Measurements from ENCODE around the gene PPP1R13B. TPM values are rescaled to one million over a fixed set of nuclear protein-coding genes. Genes with fewer than 3 reads are reported as not detected.

The PPP1R13B gene
- polyA plus RNA-seq, 1 donor (not counting 4 experiments of a cell fraction or from before 2014, with no cell fraction given): 7.7 TPM

DNA sequence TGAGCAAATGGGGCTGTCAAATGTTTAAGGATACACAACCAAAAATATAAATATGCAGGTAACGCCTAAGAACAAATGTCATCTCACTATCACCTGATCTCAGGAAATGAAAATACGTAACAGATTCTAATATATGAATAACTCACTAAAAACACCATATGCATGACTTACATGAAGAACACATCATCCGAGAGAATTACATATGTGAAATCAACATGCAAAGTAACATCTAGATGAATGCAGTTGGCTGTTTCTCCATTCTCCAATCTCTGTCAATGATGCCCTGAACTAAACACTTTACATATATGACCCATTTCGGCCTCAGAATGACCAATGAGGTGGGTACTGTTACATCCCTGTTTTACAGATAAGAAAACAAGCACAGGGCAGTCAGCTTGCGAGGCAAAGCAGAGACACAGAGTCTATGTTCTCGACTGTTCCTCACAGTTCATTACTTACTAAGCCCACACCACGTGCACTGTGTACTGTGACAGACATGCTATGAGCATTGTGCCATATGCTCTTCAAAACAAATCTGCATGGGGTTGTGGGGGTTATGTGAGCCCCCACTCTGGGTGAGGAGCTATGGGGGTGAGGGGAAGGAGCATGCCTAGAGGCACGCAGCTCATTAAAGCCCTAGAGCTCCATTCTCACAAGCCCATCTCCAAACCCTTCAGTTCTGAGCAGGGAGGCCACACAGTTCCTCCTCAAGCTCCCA, 89.2 kb downstream of the PPP1R13B start:
- Histone ChIP-seq H3K9ac (ENCODE audit: control insufficient read depth, extremely low read depth, insufficient read depth, low read length) (no peak overlapping the region), H4K20me1 (ENCODE audit: control insufficient read depth, extremely low read depth, insufficient read depth, low read length) (no peaks in the 10 kb centered on the region), H3K79me2 (ENCODE audit: control insufficient read depth, insufficient read depth, low read length) (no peaks in the 10 kb centered on the region), H3K27ac (ENCODE audit: control insufficient read depth, insufficient read depth, low read length) (no peak overlapping the region), H3K27me3 (ENCODE audit: control insufficient read depth, extremely low read depth, insufficient read depth, low read length) (no peaks in the 10 kb centered on the region), H3K4me1 (ENCODE audit: control insufficient read depth, extremely low read depth, insufficient read depth, low read length) (peaks cover 6% of the 10 kb centered on the region), H3K9me3 (ENCODE audit: control insufficient read depth, low read depth, low read length) (no peaks in the 10 kb centered on the region), H3K9me1 (ENCODE audit: control insufficient read depth, extremely low read depth, insufficient read depth, low read length) (no peaks in the 10 kb centered on the region), H3K36me3 (ENCODE audit: control insufficient read depth in 2 of 2, extremely low read depth in 1 of 2, insufficient read depth in 2 of 2, low read length in 2 of 2) (peaks cover 0 to 5% of the 10 kb centered on the region in 2 experiments), H3K4me2 (ENCODE audit: control insufficient read depth, extremely low read depth, insufficient read depth, low read depth, low read length) (no peak overlapping the region), H3K4me3 (ENCODE audit: control insufficient read depth in 2 of 3, extremely low read depth in 1 of 3, insufficient read depth in 2 of 3, low read depth in 1 of 3, low read length in 3 of 3) (no peak overlapping the region), H2AFZ (ENCODE audit: control insufficient read depth, low read length) (no peak overlapping the region)
- DNase-seq (ENCODE audit: low read depth, low spot score): no peak
- TF ChIP-seq EZH2 (IDR thresholded peaks at IDR 0.05; ENCODE audit: low read length): no peak
- TF ChIP-seq CTCF (optimal IDR thresholded peaks at IDR 0.05 in 1 of 3, IDR thresholded peaks at IDR 0.05 in 1 of 3, conservative IDR thresholded peaks at IDR 0.05 in 1 of 3; ENCODE audit: extremely low read depth in 1 of 3, insufficient read depth in 2 of 3, low read length in 3 of 3): no peak
- dilution Hi-C loops (cut with MboI; ENCODE audit: extremely low pct_ligation_motif_present, low sequenced_read_pairs): no loop called here
- FAIRE-seq: no peak

DNA sequence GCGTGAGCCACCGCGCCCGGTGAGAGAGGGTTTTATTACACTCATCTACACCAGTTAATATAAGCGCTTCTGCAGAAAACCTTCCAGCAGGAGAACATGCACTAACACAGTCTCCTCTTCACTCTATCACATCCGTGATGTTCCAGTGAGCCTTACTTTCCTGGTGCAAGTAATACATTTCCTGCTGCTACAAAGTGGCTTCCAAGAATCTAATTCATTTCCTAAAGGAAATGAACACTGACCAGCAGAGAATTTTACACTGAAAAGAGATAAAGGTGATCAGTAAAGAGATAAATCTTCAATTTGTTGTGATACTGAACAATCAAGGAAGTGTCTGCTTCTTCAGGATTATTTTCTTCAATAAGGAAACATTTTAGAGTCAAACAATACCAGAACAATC, 92.3 kb downstream of the PPP1R13B start:
- Histone ChIP-seq H3K9me3 (ENCODE audit: control insufficient read depth, low read depth, low read length) (no peaks in the 10 kb centered on the region), H3K4me3 (ENCODE audit: control insufficient read depth in 2 of 3, extremely low read depth in 1 of 3, insufficient read depth in 2 of 3, low read depth in 1 of 3, low read length in 3 of 3) (no peak overlapping the region), H3K27ac (ENCODE audit: control insufficient read depth, insufficient read depth, low read length) (no peak overlapping the region), H3K4me2 (ENCODE audit: control insufficient read depth, extremely low read depth, insufficient read depth, low read depth, low read length) (no peak overlapping the region), H3K4me1 (ENCODE audit: control insufficient read depth, extremely low read depth, insufficient read depth, low read length) (peaks cover 6% of the 10 kb centered on the region), H3K27me3 (ENCODE audit: control insufficient read depth, extremely low read depth, insufficient read depth, low read length) (no peaks in the 10 kb centered on the region), H4K20me1 (ENCODE audit: control insufficient read depth, extremely low read depth, insufficient read depth, low read length) (no peaks in the 10 kb centered on the region), H3K9me1 (ENCODE audit: control insufficient read depth, extremely low read depth, insufficient read depth, low read length) (no peaks in the 10 kb centered on the region), H3K36me3 (ENCODE audit: control insufficient read depth in 2 of 2, extremely low read depth in 1 of 2, insufficient read depth in 2 of 2, low read length in 2 of 2) (peaks cover 3 to 7% of the 10 kb centered on the region in 2 experiments), H3K9ac (ENCODE audit: control insufficient read depth, extremely low read depth, insufficient read depth, low read length) (no peak overlapping the region), H3K79me2 (ENCODE audit: control insufficient read depth, insufficient read depth, low read length) (no peaks in the 10 kb centered on the region), H2AFZ (ENCODE audit: control insufficient read depth, low read length) (no peak overlapping the region)
- DNase-seq (ENCODE audit: low read depth, low spot score): no peak
- dilution Hi-C loops (cut with MboI; ENCODE audit: extremely low pct_ligation_motif_present, low sequenced_read_pairs): no loop called here
- no peak for TF ChIP-seq EZH2 (IDR thresholded peaks at IDR 0.05; ENCODE audit: low read length)
- no peak for TF ChIP-seq CTCF (optimal IDR thresholded peaks at IDR 0.05 in 1 of 3, IDR thresholded peaks at IDR 0.05 in 1 of 3, conservative IDR thresholded peaks at IDR 0.05 in 1 of 3; ENCODE audit: extremely low read depth in 1 of 3, insufficient read depth in 2 of 3, low read length in 3 of 3)
- FAIRE-seq: no peak
